ENCODE data around the gene PRDM2. TPM values are rescaled to one million over a fixed set of nuclear protein-coding genes. Genes with fewer than 3 reads are reported as not detected.

PRDM2 gene
- polyA plus RNA-seq, 1 of the 3 experiments (the other 2 are of a cell fraction) = 7.2 TPM

GRCh38 chr1:13661539-13661938 is 38.4 kb upstream of the PRDM2 start:
- WGBS (ENCODE audit: low lambda C conversion rate) = 25% methylated on average over 5 of the region's 5 CpGs
- H3K79me2 ChIP-seq (ENCODE audit: insufficient read depth) = no peaks in the 10 kb centered on the region
- H2AFZ ChIP-seq (ENCODE audit: low read depth) = no peak overlapping the region
- no peak for DNase-seq
- H3K4me1 ChIP-seq (ENCODE audit: control insufficient read depth in 1 of 2, insufficient read depth in 2 of 2, low read depth in 1 of 2, low read length in 1 of 2) = no peaks in the 10 kb centered on the region; a peak in 2 of 4 replicates
- POLR2A ChIA-PET = no interaction called here
- TF ChIP-seq FOXM1 (IDR thresholded peaks at IDR 0.05; ENCODE audit: low read depth) = no peak
- TF ChIP-seq SIN3A (IDR thresholded peaks at IDR 0.05; ENCODE audit: borderline replicate concordance, low read depth, low read length) = no peak
- no peak for TF ChIP-seq TCF12 (IDR thresholded peaks at IDR 0.05)
- TF ChIP-seq, protein P1, sequence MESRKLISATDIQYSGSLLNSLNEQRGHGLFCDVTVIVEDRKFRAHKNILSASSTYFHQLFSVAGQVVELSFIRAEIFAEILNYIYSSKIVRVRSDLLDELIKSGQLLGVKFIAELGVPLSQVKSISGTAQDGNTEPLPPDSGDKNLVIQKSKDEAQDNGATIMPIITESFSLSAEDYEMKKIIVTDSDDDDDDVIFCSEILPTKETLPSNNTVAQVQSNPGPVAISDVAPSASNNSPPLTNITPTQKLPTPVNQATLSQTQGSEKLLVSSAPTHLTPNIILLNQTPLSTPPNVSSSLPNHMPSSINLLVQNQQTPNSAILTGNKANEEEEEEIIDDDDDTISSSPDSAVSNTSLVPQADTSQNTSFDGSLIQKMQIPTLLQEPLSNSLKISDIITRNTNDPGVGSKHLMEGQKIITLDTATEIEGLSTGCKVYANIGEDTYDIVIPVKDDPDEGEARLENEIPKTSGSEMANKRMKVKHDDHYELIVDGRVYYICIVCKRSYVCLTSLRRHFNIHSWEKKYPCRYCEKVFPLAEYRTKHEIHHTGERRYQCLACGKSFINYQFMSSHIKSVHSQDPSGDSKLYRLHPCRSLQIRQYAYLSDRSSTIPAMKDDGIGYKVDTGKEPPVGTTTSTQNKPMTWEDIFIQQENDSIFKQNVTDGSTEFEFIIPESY (IDR thresholded peaks at IDR 0.05; ENCODE audit: borderline replicate concordance, low read depth) = no peak
- no peak for TF ChIP-seq MEF2A (IDR thresholded peaks at IDR 0.05; ENCODE audit: borderline replicate concordance, low read depth)
- TF ChIP-seq, protein P2, sequence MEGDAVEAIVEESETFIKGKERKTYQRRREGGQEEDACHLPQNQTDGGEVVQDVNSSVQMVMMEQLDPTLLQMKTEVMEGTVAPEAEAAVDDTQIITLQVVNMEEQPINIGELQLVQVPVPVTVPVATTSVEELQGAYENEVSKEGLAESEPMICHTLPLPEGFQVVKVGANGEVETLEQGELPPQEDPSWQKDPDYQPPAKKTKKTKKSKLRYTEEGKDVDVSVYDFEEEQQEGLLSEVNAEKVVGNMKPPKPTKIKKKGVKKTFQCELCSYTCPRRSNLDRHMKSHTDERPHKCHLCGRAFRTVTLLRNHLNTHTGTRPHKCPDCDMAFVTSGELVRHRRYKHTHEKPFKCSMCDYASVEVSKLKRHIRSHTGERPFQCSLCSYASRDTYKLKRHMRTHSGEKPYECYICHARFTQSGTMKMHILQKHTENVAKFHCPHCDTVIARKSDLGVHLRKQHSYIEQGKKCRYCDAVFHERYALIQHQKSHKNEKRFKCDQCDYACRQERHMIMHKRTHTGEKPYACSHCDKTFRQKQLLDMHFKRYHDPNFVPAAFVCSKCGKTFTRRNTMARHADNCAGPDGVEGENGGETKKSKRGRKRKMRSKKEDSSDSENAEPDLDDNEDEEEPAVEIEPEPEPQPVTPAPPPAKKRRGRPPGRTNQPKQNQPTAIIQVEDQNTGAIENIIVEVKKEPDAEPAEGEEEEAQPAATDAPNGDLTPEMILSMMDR (IDR thresholded peaks at IDR 0.05) = no peak
- TF ChIP-seq ELF1 (IDR thresholded peaks at IDR 0.05) = no peak
- TF ChIP-seq GATA2 (CRISPR knock-in tag; IDR thresholded peaks at IDR 0.05) = no peak
- no peak for TF ChIP-seq RXRA (IDR thresholded peaks at IDR 0.05; ENCODE audit: borderline replicate concordance, low read depth)
- TF ChIP-seq, protein P3, sequence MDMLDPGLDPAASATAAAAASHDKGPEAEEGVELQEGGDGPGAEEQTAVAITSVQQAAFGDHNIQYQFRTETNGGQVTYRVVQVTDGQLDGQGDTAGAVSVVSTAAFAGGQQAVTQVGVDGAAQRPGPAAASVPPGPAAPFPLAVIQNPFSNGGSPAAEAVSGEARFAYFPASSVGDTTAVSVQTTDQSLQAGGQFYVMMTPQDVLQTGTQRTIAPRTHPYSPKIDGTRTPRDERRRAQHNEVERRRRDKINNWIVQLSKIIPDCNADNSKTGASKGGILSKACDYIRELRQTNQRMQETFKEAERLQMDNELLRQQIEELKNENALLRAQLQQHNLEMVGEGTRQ (IDR thresholded peaks at IDR 0.05; ENCODE audit: borderline replicate concordance, low read depth, low read length) = no peak
- TF ChIP-seq CHD2 (IDR thresholded peaks at IDR 0.05; ENCODE audit: low read length, partially characterized antibody) = no peak
- TF ChIP-seq EP300 (IDR thresholded peaks at IDR 0.05; ENCODE audit: borderline replicate concordance in 1 of 2, low read depth in 1 of 2, low read length in 1 of 2) = no peak
- no peak for TF ChIP-seq TAF1 (IDR thresholded peaks at IDR 0.05; ENCODE audit: borderline replicate concordance, low read depth, low read length)
- TF ChIP-seq MAX (IDR thresholded peaks at IDR 0.05; ENCODE audit: low read depth) = no peak
- no peak for TF ChIP-seq FOSL2 (IDR thresholded peaks at IDR 0.05; ENCODE audit: borderline replicate concordance, low read depth)
- TF ChIP-seq, protein P4, sequence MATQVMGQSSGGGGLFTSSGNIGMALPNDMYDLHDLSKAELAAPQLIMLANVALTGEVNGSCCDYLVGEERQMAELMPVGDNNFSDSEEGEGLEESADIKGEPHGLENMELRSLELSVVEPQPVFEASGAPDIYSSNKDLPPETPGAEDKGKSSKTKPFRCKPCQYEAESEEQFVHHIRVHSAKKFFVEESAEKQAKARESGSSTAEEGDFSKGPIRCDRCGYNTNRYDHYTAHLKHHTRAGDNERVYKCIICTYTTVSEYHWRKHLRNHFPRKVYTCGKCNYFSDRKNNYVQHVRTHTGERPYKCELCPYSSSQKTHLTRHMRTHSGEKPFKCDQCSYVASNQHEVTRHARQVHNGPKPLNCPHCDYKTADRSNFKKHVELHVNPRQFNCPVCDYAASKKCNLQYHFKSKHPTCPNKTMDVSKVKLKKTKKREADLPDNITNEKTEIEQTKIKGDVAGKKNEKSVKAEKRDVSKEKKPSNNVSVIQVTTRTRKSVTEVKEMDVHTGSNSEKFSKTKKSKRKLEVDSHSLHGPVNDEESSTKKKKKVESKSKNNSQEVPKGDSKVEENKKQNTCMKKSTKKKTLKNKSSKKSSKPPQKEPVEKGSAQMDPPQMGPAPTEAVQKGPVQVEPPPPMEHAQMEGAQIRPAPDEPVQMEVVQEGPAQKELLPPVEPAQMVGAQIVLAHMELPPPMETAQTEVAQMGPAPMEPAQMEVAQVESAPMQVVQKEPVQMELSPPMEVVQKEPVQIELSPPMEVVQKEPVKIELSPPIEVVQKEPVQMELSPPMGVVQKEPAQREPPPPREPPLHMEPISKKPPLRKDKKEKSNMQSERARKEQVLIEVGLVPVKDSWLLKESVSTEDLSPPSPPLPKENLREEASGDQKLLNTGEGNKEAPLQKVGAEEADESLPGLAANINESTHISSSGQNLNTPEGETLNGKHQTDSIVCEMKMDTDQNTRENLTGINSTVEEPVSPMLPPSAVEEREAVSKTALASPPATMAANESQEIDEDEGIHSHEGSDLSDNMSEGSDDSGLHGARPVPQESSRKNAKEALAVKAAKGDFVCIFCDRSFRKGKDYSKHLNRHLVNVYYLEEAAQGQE (IDR thresholded peaks at IDR 0.05; ENCODE audit: low read depth, low read length) = no peak
- no peak overlapping the region for H3K9ac ChIP-seq
- H3F3A ChIP-seq (replicated peaks; ENCODE audit: insufficient read depth) = no peaks in the 10 kb centered on the region
- H3K4me3 ChIP-seq (ENCODE audit: low read depth in 2 of 2, low read length in 1 of 2) = no peak overlapping the region
- no peaks in the 10 kb centered on the region for H3K9me2 ChIP-seq
- no peaks in the 10 kb centered on the region for H3K36me3 ChIP-seq (replicated peaks in 1 of 2; ENCODE audit: control insufficient read depth in 1 of 2, insufficient read depth in 2 of 2, low read length in 1 of 2)
- H3K27me3 ChIP-seq (ENCODE audit: insufficient read depth) = no peaks in the 10 kb centered on the region
- no peak overlapping the region for H3K4me2 ChIP-seq
- no peak overlapping the region for H3K27ac ChIP-seq (ENCODE audit: low read depth in 2 of 2, low read length in 1 of 2)
- CTCF ChIA-PET = interaction anchor here (0.8 kb wide), 1 partner anchor 144 kb away, joined by 3 read pairs; no protein-coding TSS in a partner anchor
- H3K9me3 ChIP-seq = no peaks in the 10 kb centered on the region
- H4K20me1 ChIP-seq (ENCODE audit: insufficient read depth) = no peaks in the 10 kb centered on the region
